HepG2 (cell line): Measurements from ENCODE around the gene WDR82. TPM values are rescaled to one million over a fixed set of nuclear protein-coding genes. Genes with fewer than 3 reads are reported as not detected.
A peak's percentile ranks its signal among the peaks of the same experiment; 100 is the strongest.

Experiments
- BCL6 ChIP-seq: IDR thresholded peaks from 2 replicates; pipeline ENCODE4 v1.6.1; 2016; ENCODE audit warnings: missing genetic modification reagents, missing compliant biosample characterization
- DZIP1 ChIP-seq: sonication (generic); formaldehyde crosslinking; IDR thresholded peaks from 2 replicates; pipeline ENCODE4 v1.5.0; 2020; ENCODE audit warnings: mild to moderate bottlenecking, missing genetic modification reagents
- FIP1L1 ChIP-seq: fragments of 200-400 bp; formaldehyde crosslinking; IDR thresholded peaks from 2 replicates; pipeline ENCODE4 v1.6.1; 2018; ENCODE audit warnings: low read depth, mild to moderate bottlenecking, low read length, moderate library complexity, borderline replicate concordance; ENCODE audit not compliant: insufficient read depth
- HOXA5 ChIP-seq: sonication (generic); formaldehyde crosslinking; IDR thresholded peaks from 2 replicates; pipeline ENCODE4 v1.4.0; 2020; ENCODE audit warnings: missing genetic modification reagents
- KDM6A ChIP-seq: IDR thresholded peaks from 2 replicates; pipeline ENCODE4 v1.6.1; 2016; ENCODE audit warnings: low read depth
- PAWR ChIP-seq: sonication (generic); formaldehyde crosslinking; IDR thresholded peaks from 2 replicates; pipeline ENCODE4 v1.4.0; 2020; ENCODE audit warnings: missing genetic modification reagents, mild to moderate bottlenecking, borderline replicate concordance
- PRDM4 ChIP-seq: sonication (generic); formaldehyde crosslinking; IDR thresholded peaks from 2 replicates; pipeline ENCODE4 v1.9.0; 2021; ENCODE audit warnings: missing genetic modification reagents, borderline replicate concordance
- RARA ChIP-seq: IDR thresholded peaks from 2 replicates; pipeline ENCODE4 v1.6.1; 2016; ENCODE audit warnings: missing genetic modification reagents, missing compliant biosample characterization
- SAP130 ChIP-seq: IDR thresholded peaks from 2 replicates; pipeline ENCODE4 v1.6.1; 2016; ENCODE audit warnings: low read depth
- SIN3A ChIP-seq: IDR thresholded peaks from 2 replicates; pipeline ENCODE4 v1.6.1; 2011; ENCODE audit warnings: low read depth, mild to moderate bottlenecking, control low read depth, low read length, borderline replicate concordance
- STAT5B ChIP-seq: sonication (generic); formaldehyde crosslinking; IDR thresholded peaks from 2 replicates; pipeline ENCODE4 v1.4.0; 2020; ENCODE audit warnings: missing genetic modification reagents
- THAP7 ChIP-seq: sonication (generic); formaldehyde crosslinking; IDR thresholded peaks from 2 replicates; pipeline ENCODE4 v1.8.1; 2023; ENCODE audit warnings: mild to moderate bottlenecking, missing genetic modification reagents
- THRA ChIP-seq: sonication (generic); formaldehyde crosslinking; IDR thresholded peaks from 2 replicates; pipeline ENCODE4 v1.4.0; 2020; ENCODE audit warnings: missing genetic modification reagents, borderline replicate concordance
- ZNF281 ChIP-seq: sonication (generic); formaldehyde crosslinking; IDR thresholded peaks from 2 replicates; pipeline ENCODE4 v1.4.0; 2020; ENCODE audit warnings: missing genetic modification reagents, borderline replicate concordance
- ZNF33B ChIP-seq: sonication (generic); formaldehyde crosslinking; IDR thresholded peaks from 2 replicates; pipeline ENCODE4 v1.5.1; 2020; ENCODE audit warnings: mild to moderate bottlenecking, missing genetic modification reagents
- ZSCAN25 ChIP-seq: sonication (generic); formaldehyde crosslinking; IDR thresholded peaks from 2 replicates; pipeline ENCODE4 v1.8.0; 2022; ENCODE audit warnings: mild to moderate bottlenecking, missing genetic modification reagents
- polyA plus RNA-seq, 8 experiments: library from polyadenylated mRNA; depleted of rRNA in 3 of 8; stranded (reverse) in 7 of 8; unstranded in 1 of 8; fragments of >200 nt; fragmentation: Illumina TruSeq in 4 of 8; extraction: Trizol in 4 of 8; gene quantifications; 2 replicates each; pipeline versions ENCODE4 v1.2.1 to v1.2.3, GENCODE V29; 2011 to 2016; ENCODE audit warnings: low read depth in 4 of 8, missing spikeins in 1 of 8, mixed read lengths in 1 of 8; ENCODE audit not compliant: insufficient read depth in 1 of 8
- total RNA-seq, 5 experiments: library from RNA; depleted of rRNA; stranded (reverse); fragments of >200 nt; fragmentation: Illumina TruSeq; extraction: Trizol; gene quantifications; 2 replicates each; pipeline ENCODE4 v1.2.3, GENCODE V29; 2016; ENCODE audit warnings: low read depth in 1 of 5

Gene WDR82
- total and polyA plus RNA-seq, 2 of the 13 experiments (the other 11 are each of a cell fraction or from before 2014, with no cell fraction given): 39.1 to 59.5 TPM

GRCh38 chr3:52277071-52277964 lies 1.1 kb downstream of the WDR82 start (continued):
- no peak for TF ChIP-seq PRDM4 (CRISPR knock-in tag)
- TF ChIP-seq THAP7 (CRISPR knock-in tag): no peak
- TF ChIP-seq DZIP1 (CRISPR knock-in tag): no peak
- peak; percentile 19; the same call in 1 of the 2 replicates for TF ChIP-seq FIP1L1
- TF ChIP-seq BCL6: peak; percentile 6; the same call in 1 of the 2 replicates
- peak; percentile 44; the same call in 1 of the 2 replicates for TF ChIP-seq RARA (CRISPR knock-in tag)
- TF ChIP-seq HOXA5 (CRISPR knock-in tag): no peak
- peak; percentile 79 for TF ChIP-seq SAP130 (CRISPR knock-in tag)
- TF ChIP-seq PAWR: no peak
- TF ChIP-seq THRA: no peak
- TF ChIP-seq ZSCAN25: no peak
- no peak for TF ChIP-seq STAT5B (CRISPR knock-in tag)
- no peak for TF ChIP-seq KDM6A (CRISPR knock-in tag)
- TF ChIP-seq ZNF281 (CRISPR knock-in tag): peak; percentile 8; the same call in 1 of the 2 replicates
- no peak for TF ChIP-seq ZNF33B
- 0 out of 2 replicates have a peak, but pooled peaks have one; percentile 62 for TF ChIP-seq SIN3A
